GM18867 (cell line): ENCODE results near the gene COL25A1.
"Not testable (repeated sequence)": the region's sequence is repeated elsewhere in the genome, so short reads cannot be mapped to it uniquely, and the experiment has no call there.

Experiments used
- ATAC-seq: cut with Tn5 transposase; IDR thresholded peaks from one replicate; pipeline ENCODE4 v1.9.1; 2021; ENCODE audit warnings: mild to moderate bottlenecking, moderate library complexity; ENCODE audit not compliant: unreplicated experiment

The COL25A1 gene

DNA sequence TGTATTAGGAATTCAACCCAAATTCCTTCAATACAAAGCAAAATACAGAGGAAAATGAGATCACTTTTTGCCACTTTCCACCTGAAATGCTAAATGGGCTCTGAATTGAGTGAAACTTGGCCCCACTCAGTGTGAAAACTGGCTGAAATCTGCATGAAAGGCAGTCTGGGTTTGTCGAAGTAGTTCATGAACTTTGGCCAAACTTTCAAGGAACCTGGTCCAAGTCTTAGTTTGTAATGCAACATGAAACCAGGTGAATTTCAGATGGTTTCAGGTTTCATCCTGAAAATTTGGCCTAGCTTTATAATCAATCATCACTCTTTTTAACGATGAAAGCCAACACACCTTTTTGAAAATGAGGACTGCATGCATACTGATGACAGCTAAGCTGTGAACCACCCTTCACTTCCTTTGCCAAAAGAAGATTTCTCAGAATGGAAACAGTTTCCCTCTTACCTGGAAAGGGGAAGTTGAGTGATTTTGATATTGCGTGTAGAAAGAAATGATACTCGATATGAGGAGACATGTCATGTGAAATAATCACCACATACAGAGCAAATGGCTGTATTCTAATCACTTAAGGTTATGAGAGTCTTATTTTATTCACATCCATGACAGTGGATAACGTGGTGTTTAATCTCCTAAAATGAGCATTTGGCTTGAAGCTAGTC is 329.7 kb downstream of the COL25A1 start:
- no peak for ATAC-seq

DNA sequence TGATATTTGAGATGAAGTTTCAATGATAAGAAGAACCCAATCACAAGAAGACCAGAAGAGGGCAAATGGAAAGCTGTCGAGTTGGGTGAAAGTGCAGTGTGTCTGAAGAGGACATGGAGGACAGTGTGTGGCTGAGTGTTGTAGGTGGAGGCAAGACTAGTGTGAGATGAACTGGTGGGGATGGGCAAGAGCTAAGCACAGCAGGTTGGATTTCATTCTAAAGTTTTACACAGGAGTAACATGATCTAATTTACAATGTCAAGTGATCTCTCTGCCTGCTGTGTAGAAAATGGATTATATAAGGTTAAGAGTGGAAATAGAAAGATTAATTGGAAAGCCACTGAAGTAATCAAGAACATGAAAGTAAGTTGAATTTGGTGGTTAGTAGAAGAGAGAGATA is 331.0 kb downstream of the COL25A1 start:
- ATAC-seq: no peak

DNA sequence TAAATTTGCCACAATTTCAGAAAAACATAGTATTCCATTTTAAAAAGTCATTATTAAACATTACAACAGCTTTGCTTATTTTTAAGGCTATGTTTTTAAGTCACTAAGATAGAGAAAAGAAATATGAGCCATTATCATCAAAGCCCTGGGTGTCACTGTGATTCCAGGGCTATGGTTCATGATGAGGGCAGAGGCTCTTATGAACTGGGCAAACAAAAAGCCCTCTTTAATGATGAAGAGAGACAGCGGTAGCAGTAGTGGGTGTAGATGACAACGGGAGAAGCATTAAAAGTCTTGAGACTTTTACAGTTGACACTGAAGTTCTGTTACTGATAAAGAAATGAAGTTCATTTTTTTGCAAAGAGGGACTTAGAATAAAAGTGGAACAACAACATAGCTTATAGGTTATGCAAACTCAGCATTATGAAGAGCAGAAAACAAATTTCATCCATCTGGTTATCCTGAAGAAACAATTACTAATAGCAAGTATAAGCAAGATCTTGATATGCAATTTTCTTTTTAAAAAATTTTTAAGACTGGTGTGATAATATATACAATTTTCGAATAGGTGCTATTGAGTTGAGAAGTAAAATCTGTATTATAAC is 336.9 kb downstream of the COL25A1 start:
- ATAC-seq: no peak

DNA sequence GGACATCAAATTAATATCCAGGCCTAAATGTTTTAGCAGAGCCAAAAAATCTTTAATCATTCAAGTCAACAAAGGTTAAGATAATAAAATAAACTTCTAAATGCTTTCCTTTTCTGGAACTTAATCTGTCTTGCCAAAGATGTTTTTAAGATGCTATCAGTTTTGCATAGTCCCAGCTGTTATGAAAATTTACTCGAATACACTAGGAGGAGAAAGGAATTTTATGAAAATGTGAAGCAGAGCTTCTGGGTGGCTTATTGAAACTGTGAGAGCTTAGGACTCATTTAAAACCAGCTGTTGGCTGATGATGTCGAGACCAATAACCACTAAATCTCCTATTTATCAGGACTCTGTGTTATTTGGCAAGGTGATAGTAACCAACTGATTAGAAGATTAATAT is 337.4 kb downstream of the COL25A1 start:
- ATAC-seq: no peak

DNA sequence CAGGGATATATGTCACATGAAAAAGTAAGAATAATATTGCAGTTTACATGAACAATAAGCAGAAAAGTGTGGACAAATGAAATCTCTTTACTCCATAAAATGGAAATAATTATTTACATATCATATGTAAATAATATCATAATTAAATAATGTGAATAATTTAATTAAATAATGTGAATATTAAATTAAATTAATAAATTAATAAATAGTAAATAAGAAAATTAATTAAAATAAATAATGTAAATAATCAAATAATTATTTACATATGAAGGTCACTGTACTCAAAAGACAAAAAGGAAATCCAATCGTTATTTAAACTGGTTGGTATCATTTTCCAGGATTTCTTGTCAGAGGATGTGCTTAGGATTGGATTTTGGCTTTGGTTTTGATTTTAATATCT is 338.5 kb downstream of the COL25A1 start:
- ATAC-seq: no peak

GRCh38 chr4:108959491-108959890 is 343.0 kb downstream of the COL25A1 start:
- no peak for ATAC-seq

- ATAC-seq: no peak
Observed at GRCh38 chr4:108954880-108955279, 347.6 kb downstream of the COL25A1 start.

DNA sequence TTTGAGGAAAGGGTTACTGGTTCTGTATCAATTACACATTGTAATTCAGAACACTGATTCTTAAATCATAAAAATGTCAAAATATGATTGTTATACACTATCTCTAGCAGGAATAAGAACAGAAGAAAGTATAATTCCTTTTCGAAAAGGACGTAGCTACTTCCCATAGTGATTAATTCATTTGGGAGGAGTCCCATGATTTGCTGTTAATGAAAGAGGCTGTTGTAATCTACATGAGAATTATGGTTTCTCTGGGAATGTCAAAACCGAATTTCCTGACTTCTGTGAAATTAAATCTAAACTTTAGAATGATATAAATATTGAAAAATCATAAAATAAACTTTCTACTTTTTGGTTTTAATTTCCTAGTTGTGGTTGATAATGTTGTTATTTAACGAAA is 348.5 kb downstream of the COL25A1 start:
- ATAC-seq: no peak

- no peak for ATAC-seq
Observed at GRCh38 chr4:108950158-108950915, 352.1 kb downstream of the COL25A1 start.

- ATAC-seq: no peak
Observed at GRCh38 chr4:108947526-108947925, 354.9 kb downstream of the COL25A1 start.

DNA sequence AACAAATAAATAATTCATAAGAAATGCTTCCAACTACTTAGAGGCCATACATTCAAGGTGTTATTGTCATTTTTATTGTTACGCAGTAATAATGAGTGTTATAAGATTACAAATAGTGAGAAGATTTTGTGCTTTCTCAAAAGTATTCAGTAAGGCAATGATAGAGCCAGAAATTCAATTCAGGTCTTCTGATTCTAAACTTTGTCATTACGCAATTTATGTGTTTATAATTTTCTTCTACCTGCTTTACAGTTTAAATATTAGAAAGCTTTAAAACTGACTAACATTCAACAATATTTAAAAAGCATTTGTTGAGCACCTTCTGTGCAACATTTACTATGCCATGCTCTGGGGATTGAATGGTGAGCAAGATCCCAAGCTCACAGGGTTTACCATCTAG is 356.2 kb downstream of the COL25A1 start:
- no peak for ATAC-seq

DNA sequence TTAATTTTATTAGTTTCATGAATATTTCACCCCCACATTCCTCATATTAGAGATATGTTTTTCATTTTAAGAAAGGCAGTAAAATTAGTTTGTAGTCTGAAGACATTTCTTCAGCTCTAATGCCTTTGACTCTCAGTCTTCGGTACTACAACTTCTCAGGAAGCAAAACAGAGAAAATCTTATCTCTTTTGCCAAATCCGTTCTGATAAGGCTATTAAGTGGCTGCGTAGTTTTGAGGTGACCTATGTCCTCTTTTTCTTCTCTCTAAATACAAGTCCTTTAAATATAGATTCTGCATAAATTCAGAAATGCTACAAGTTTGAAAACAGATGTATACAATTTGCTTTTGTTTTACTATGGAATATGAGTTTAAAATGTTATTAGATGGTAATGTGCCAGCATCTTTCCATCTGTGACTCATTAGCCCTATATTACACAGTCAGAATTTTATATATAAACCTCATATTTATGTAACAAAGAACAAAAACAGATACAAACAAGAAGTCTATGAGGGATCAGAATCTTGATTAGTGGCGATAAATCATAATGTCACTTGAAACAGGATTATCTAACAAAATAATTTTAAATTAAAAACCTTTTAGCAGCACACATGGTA is 358.4 kb downstream of the COL25A1 start:
- ATAC-seq: no peak

- ATAC-seq: no peak
Observed at GRCh38 chr4:108943371-108943770, 359.1 kb downstream of the COL25A1 start.

DNA sequence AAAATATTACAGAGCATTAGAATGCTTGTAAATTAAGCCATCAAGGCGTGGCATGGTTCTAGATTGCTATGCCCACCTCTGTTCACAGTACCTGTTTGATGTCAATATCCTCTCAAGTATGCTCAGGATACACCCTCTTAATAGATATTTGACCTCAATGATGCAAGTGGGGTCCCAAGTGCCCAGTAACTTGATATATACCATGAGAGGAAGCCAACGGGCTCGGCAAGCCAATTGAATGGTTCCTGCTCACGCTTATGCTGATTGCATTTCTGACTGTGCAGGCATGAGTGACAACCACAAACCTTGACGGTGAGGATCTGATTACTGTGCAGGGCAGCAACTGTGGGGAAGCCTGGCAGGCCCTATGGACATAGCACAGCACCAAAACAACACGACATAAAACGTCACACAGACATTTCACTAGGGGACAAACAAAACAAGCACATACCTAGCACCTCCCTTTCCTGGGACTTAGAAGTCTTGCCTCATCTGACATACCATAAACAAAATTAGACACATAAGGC is 360.5 kb downstream of the COL25A1 start:
- no peak for ATAC-seq

GRCh38 chr4:108940634-108941033 is 361.8 kb downstream of the COL25A1 start:
- no peak for ATAC-seq

- ATAC-seq: no peak
Observed at GRCh38 chr4:108940149-108940548, 362.3 kb downstream of the COL25A1 start.

DNA sequence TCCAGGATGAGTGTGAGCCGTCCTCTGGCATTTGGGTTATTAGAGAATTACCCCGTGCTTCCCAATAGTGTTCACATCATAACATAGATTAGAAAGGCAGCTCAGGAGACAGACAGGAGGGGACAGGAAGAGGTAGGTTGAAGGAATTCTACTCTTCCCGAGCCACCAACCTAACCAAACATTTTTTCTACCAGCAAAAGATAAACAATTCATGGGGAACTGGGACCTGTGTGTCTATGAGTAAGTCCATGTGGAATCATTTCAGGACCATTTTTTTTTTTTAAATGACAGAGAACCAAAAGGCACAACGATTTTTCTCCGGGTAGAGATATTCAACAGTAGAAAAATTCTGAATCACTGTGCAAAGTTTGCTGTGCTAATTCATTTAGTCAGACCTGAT is 365.4 kb downstream of the COL25A1 start:
- no peak for ATAC-seq

GRCh38 chr4:108933925-108934324 is 368.5 kb downstream of the COL25A1 start:
- ATAC-seq: not testable (repeated sequence)

DNA sequence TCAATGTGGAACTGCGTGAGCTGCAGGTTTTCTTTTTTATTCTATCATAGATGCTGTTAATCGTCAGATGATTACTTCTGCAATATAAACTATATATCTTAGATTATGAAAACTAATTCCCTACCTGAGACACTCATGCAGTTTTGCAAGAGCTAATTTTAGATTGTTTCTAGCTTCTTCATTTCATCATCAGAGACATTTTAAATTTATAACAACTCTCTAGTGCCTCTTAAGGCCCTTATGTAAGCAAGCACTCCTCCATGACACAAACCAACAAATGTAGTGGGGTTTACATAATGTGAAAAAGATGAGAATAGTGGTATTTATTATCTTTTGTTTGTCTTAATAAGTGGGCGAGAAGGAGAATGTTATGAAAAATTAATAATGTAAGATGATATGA is 369.4 kb downstream of the COL25A1 start:
- ATAC-seq: no peak

- ATAC-seq: no peak
Observed at GRCh38 chr4:108931926-108932325, 370.5 kb downstream of the COL25A1 start.

GRCh38 chr4:108930186-108930585 is 372.3 kb downstream of the COL25A1 start:
- ATAC-seq: no peak
